NCI-H526 treated with DMSO at 0.1 percent for 48 hours (cell line): Measurements from ENCODE around the gene ZNF83.
"Not testable (repeated sequence)": the region's sequence is repeated elsewhere in the genome, so short reads cannot be mapped to it uniquely, and the experiment has no call there.

ENCODE experiments used
- DNase-seq: peaks from one replicate; lab custom pipeline; 2025; lab: John Stamatoyannopoulos, UW

The ZNF83 gene

GRCh38 chr19:52637718-52638585 lies at the start of gene ZNF83:
TSS of gene ZNF83 (minus strand) at chr19:52638355.
- DNase-seq = peak; percentile 9

- DNase-seq = no peak
These were observed 49.5 kb upstream of the ZNF83 start for GRCh38 chr19:52687684-52688083.

- no peak for DNase-seq
These were observed 47.7 kb upstream of the ZNF83 start for GRCh38 chr19:52685811-52686210.

- DNase-seq = not testable (repeated sequence)
These were observed 43.1 kb upstream of the ZNF83 start for GRCh38 chr19:52681216-52681615.

GRCh38 chr19:52679598-52679997 lies 41.4 kb upstream of the ZNF83 start:
- DNase-seq = peak; percentile 10

- DNase-seq = not testable (repeated sequence)
These were observed 37.1 kb upstream of the ZNF83 start for GRCh38 chr19:52675239-52675638.

- no peak for DNase-seq
These were observed 34.9 kb upstream of the ZNF83 start for GRCh38 chr19:52673014-52673413.

- DNase-seq = no peak
These were observed 31.9 kb upstream of the ZNF83 start for GRCh38 chr19:52670046-52670445.

GRCh38 chr19:52669586-52669985 lies 31.4 kb upstream of the ZNF83 start:
- no peak for DNase-seq

GRCh38 chr19:52667972-52668371 lies 29.8 kb upstream of the ZNF83 start:
- no peak for DNase-seq

GRCh38 chr19:52666506-52666905 lies 28.4 kb upstream of the ZNF83 start:
- no peak for DNase-seq

GRCh38 chr19:52665529-52665928 lies 27.4 kb upstream of the ZNF83 start:
- no peak for DNase-seq

- DNase-seq = no peak
These were observed 26.9 kb upstream of the ZNF83 start for GRCh38 chr19:52665027-52665426.

- DNase-seq = no peak
These were observed 26.3 kb upstream of the ZNF83 start for GRCh38 chr19:52664461-52664860.

GRCh38 chr19:52662631-52663030 lies 24.5 kb upstream of the ZNF83 start:
- no peak for DNase-seq

- DNase-seq = no peak
These were observed 22.8 kb upstream of the ZNF83 start for GRCh38 chr19:52660981-52661380.

GRCh38 chr19:52659013-52659412 lies 20.9 kb upstream of the ZNF83 start:
- DNase-seq = no peak

GRCh38 chr19:52658595-52658994 lies 20.4 kb upstream of the ZNF83 start:
- DNase-seq = no peak

GRCh38 chr19:52653161-52653560 lies 15.0 kb upstream of the ZNF83 start:
- no peak for DNase-seq

GRCh38 chr19:52651956-52652355 lies 13.8 kb upstream of the ZNF83 start:
- DNase-seq = no peak

GRCh38 chr19:52648336-52649016 lies 10.3 kb upstream of the ZNF83 start:
- DNase-seq = no peak

GRCh38 chr19:52646571-52647217 lies 8.5 kb upstream of the ZNF83 start:
- no peak for DNase-seq

- no peak for DNase-seq
These were observed 2.8 kb upstream of the ZNF83 start for GRCh38 chr19:52640916-52641315.
